Adrenal gland (tissue), 5 donors: ENCODE measurements around the gene CNRIP1.
"Not testable (repeated sequence)": the region's sequence is repeated elsewhere in the genome, so short reads cannot be mapped to it uniquely, and the experiment has no call there.

ENCODE experiments used
- CTCF ChIP-seq, 6 experiments: fragments of 450-650 bp in 4 of 6; fragments of 200-600 bp in 2 of 6; sonication (generic) in 1 of 6; IDR thresholded peaks; 1 replicate in 5 of 6; 2 replicates in 1 of 6; pipeline versions ENCODE4 v1.5.1 to v1.8.0; 2016 to 2021; ENCODE audit warnings: antibody characterized with exemption in 6 of 6, mild to moderate bottlenecking in 2 of 6, moderate library complexity in 1 of 6
- POLR2A ChIP-seq, 2 donors: fragments of 450-650 bp; IDR thresholded peaks; one replicate each; pipeline ENCODE4 v1.6.1; 2017; ENCODE audit warnings: antibody characterized with exemption in 2 of 2, mild to moderate bottlenecking in 2 of 2, moderate library complexity in 1 of 2
- donor health status: DM: no; HTN: no; CAD: no.

- not testable (repeated sequence) for TF ChIP-seq CTCF, POLR2A (IDR thresholded peaks at IDR 0.05)
Measured at GRCh38 chr2:68349091-68349490, 29.3 kb upstream of the CNRIP1 start.
